GM12878 (cell line): Measurements from ENCODE around the gene MAX. TPM values are rescaled to one million over a fixed set of nuclear protein-coding genes. Genes with fewer than 3 reads are reported as not detected.

Experiments used
- ATAC-seq: fragments of 200-7000 bp; cut with Tn5 transposase; 3 replicates; pipeline ENCODE4 v1.9.1; 2020; ENCODE audit warnings: mild to moderate bottlenecking, moderate library complexity
- BruUV-seq: library from RNA; stranded (reverse); fragments of 400-500 nt; replicated peaks from 2 replicates; lab custom pipeline; 2021; lab: Mats Ljungman, UMichigan
- CTCF ChIA-PET: fragments of 300-600 bp; sonication (Branson Sonifier 250); formaldehyde crosslinking; extraction: SDS; loops from one replicate; lab custom pipeline; 2021; ENCODE audit warnings: inconsistent platforms; lab: Yijun Ruan, JAX
- POLR2A ChIA-PET: fragments of 350-600 bp; formaldehyde crosslinking; extraction: SDS; loops from one replicate; lab custom pipeline; 2021; ENCODE audit warnings: inconsistent platforms; lab: Charles Lee
- RAD21 ChIA-PET: fragments of 300-600 bp; sonication (Branson Sonifier 250); formaldehyde crosslinking; loops from one replicate; lab custom pipeline; 2023; ENCODE audit warnings: antibody characterized with exemption; ENCODE audit not compliant: unreplicated experiment; lab: Charles Lee
- SMC1A ChIA-PET: fragments of 300-600 bp; sonication (Branson Sonifier 250); formaldehyde crosslinking; loops from one replicate; lab custom pipeline; 2023; ENCODE audit not compliant: unreplicated experiment, uncharacterized antibody; lab: Charles Lee
- DNase-seq: peaks from one replicate; pipeline ENCODE4 v3.0.0-alpha.2; 2011; ENCODE audit warnings: low read depth, low spot score
- FAIRE-seq: peaks from 3 replicates; lab custom pipeline; 2011; peaks lifted over from hg19 to GRCh38; lab: Jason Lieb, UNC
- H2AFZ ChIP-seq: 2 replicates; pipeline ENCODE4 v1.6.0; 2011; ENCODE audit warnings: low read depth, low read length, control low read depth; ENCODE audit not compliant: control insufficient read depth
- H3K27ac ChIP-seq: 2 replicates; pipeline ENCODE4 v1.5.1; 2011; ENCODE audit warnings: control low read depth; ENCODE audit not compliant: control insufficient read depth, insufficient read depth
- H3K27me3 ChIP-seq, 2 experiments: replicated peaks in 1 of 2; 2 replicates each; pipeline versions ENCODE4 v1.6.0 to v1.6.1; 2011; ENCODE audit warnings: low read length in 1 of 2; ENCODE audit not compliant: control insufficient read depth in 2 of 2, insufficient read depth in 2 of 2
- H3K36me3 ChIP-seq, 2 experiments: 2 replicates each; pipeline ENCODE4 v1.5.1; 2011; ENCODE audit warnings: low read length in 1 of 2; ENCODE audit not compliant: control insufficient read depth in 2 of 2, insufficient read depth in 2 of 2
- H3K4me1 ChIP-seq: 2 replicates; pipeline ENCODE4 v1.6.1; 2011; ENCODE audit warnings: mild to moderate bottlenecking, low read length, moderate library complexity, mixed read lengths; ENCODE audit not compliant: control insufficient read depth, insufficient read depth
- H3K4me2 ChIP-seq: 2 replicates; pipeline ENCODE4 v1.6.0; 2011; ENCODE audit warnings: control low read depth; ENCODE audit not compliant: control insufficient read depth, insufficient read depth
- H3K4me3 ChIP-seq: fragments of 200-600 bp; sonication (generic); 2 replicates; pipeline ENCODE4 v1.5.1; 2016
- H3K79me2 ChIP-seq: 2 replicates; pipeline ENCODE4 v1.6.0; 2011; ENCODE audit warnings: low read length; ENCODE audit not compliant: control insufficient read depth, insufficient read depth
- H3K9ac ChIP-seq: 2 replicates; pipeline ENCODE4 v1.8.0; 2011; ENCODE audit warnings: low read length, control low read depth, mixed read lengths; ENCODE audit not compliant: control insufficient read depth, insufficient read depth
- H3K9me3 ChIP-seq: replicated peaks from 3 replicates; pipeline ENCODE4 v1.5.1; 2011; ENCODE audit warnings: mild to moderate bottlenecking, low read length; ENCODE audit not compliant: control insufficient read depth, insufficient read depth
- H4K20me1 ChIP-seq: 2 replicates; pipeline ENCODE4 v1.6.0; 2011; ENCODE audit not compliant: control insufficient read depth, insufficient read depth
- CREB1 ChIP-seq: IDR thresholded peaks from 2 replicates; pipeline ENCODE4 v1.6.1; 2012; ENCODE audit warnings: low read depth, mild to moderate bottlenecking, inconsistent platforms
- HDAC6 ChIP-seq: fragments of 200-600 bp; sonication (generic); IDR thresholded peaks from one replicate; pipeline ENCODE4 v1.8.0; 2017; ENCODE audit warnings: antibody characterized with exemption; ENCODE audit not compliant: unreplicated experiment
- JUND ChIP-seq: IDR thresholded peaks from 2 replicates; pipeline ENCODE4 v1.6.1; 2012; ENCODE audit warnings: low read depth, mild to moderate bottlenecking, low read length, improper control_type of control experiment, moderate library complexity
- KAT2A ChIP-seq: conservative IDR thresholded peaks from 2 replicates; pipeline ENCODE4 v1.6.1; 2011; ENCODE audit warnings: low read depth, low read length; ENCODE audit not compliant: control insufficient read depth
- MEF2B ChIP-seq: fragments of 450-650 bp; IDR thresholded peaks from 2 replicates; pipeline ENCODE4 v1.6.1; 2018; ENCODE audit warnings: mild to moderate bottlenecking, moderate library complexity; ENCODE audit not compliant: partially characterized antibody, poor library complexity, severe bottlenecking
- NR2C1 ChIP-seq: fragments of 450-650 bp; IDR thresholded peaks from 2 replicates; pipeline ENCODE4 v1.6.1; 2017; ENCODE audit warnings: antibody characterized with exemption, mild to moderate bottlenecking, moderate library complexity
- NR2C2 ChIP-seq: IDR thresholded peaks from 2 replicates; pipeline ENCODE4 v1.6.1; 2011; ENCODE audit warnings: borderline replicate concordance, low read depth; ENCODE audit not compliant: control insufficient read depth, insufficient read length
- RFX5 ChIP-seq: IDR thresholded peaks from 2 replicates; pipeline ENCODE4 v1.6.1; 2011; ENCODE audit warnings: low read depth, low read length, improper control_type of control experiment
- SPI1 ChIP-seq: IDR thresholded peaks from 2 replicates; pipeline ENCODE4 v1.6.1; 2011; ENCODE audit warnings: low read depth, mild to moderate bottlenecking, low read length, moderate library complexity, borderline replicate concordance; ENCODE audit not compliant: insufficient read depth
- TCF7 ChIP-seq: IDR thresholded peaks from 2 replicates; pipeline ENCODE4 v1.6.1; 2014; ENCODE audit warnings: antibody characterized with exemption, borderline replicate concordance
- YBX1 ChIP-seq: fragments of 450-650 bp; IDR thresholded peaks from 2 replicates; pipeline ENCODE4 v1.6.1; 2016; ENCODE audit warnings: antibody characterized with exemption
- ZBED1 ChIP-seq: IDR thresholded peaks from 2 replicates; pipeline ENCODE4 v1.6.1; 2016; ENCODE audit warnings: borderline replicate concordance
- ZNF274 ChIP-seq: IDR thresholded peaks from one replicate; pipeline ENCODE4 v1.8.0; 2011; ENCODE audit not compliant: insufficient read length, insufficient read depth
- WGBS: methylation state at CpG from one replicate; pipeline ENCODE4 v1.1.6; 2016; ENCODE audit warnings: low lambda C conversion rate; ENCODE audit not compliant: insufficient replicate concordance, insufficient coverage; ENCODE audit errors: missing lambda C conversion rate; 5-methylcytosine and 5-hydroxymethylcytosine counted together
- in situ Hi-C: fragments of 300-500 bp; cut with MboI; formaldehyde crosslinking; loops from 9 replicates; pipeline ENCODE4 v1.14.3; 2018; ENCODE audit warnings: mixed read lengths
- intact Hi-C: fragments of 100-400 bp; cut with micrococcal nuclease; formaldehyde crosslinking; loops from one replicate; pipeline ENCODE4 v1.14.2; 2022; ENCODE audit not compliant: unreplicated experiment
- polyA plus RNA-seq, 11 experiments: library from polyadenylated mRNA; depleted of rRNA in 4 of 11; unstranded in 6 of 11; stranded (reverse) in 5 of 11; fragments of >200 nt; fragmentation: Nextera tagmentation in 4 of 11; fragmentation: Illumina TruSeq in 1 of 11; extraction: Ambion mirVana in 4 of 11; extraction: Trizol in 1 of 11; gene quantifications; 1 replicate in 1 of 11; 2 replicates in 10 of 11; pipeline versions ENCODE4 v1.2.1 to v1.2.3, GENCODE V29; 2011 to 2016; ENCODE audit warnings: inconsistent platforms in 2 of 11, missing spikeins in 2 of 11, low read depth in 1 of 11
- total RNA-seq, 4 experiments: library from RNA; depleted of rRNA in 3 of 4; stranded (reverse); fragments of >200 nt in 3 of 4; fragmentation: Illumina TruSeq in 1 of 4; extraction: Trizol in 1 of 4; gene quantifications; 2 replicates each; pipeline versions ENCODE4 v1.2.1 to v1.2.3, GENCODE V29; 2013 to 2021
- TF ChIP-seq, protein P1 (sequence below): IDR thresholded peaks from 2 replicates; pipeline ENCODE4 v1.6.1; 2012; ENCODE audit warnings: low read depth, low read length, improper control_type of control experiment
- TF ChIP-seq, protein P2 (sequence below): IDR thresholded peaks from 2 replicates; pipeline ENCODE4 v1.6.1; 2012; ENCODE audit warnings: low read depth, low read length, improper control_type of control experiment
- TF ChIP-seq, protein P3 (sequence below): fragments of 150-350 bp; IDR thresholded peaks from 2 replicates; pipeline ENCODE4 v1.6.1; 2016; ENCODE audit warnings: low read depth, low read length
- TF ChIP-seq, protein P4 (sequence below): fragments of 450-650 bp; IDR thresholded peaks from 2 replicates; pipeline ENCODE4 v1.6.1; 2016; ENCODE audit warnings: mild to moderate bottlenecking

The MAX gene
- total and polyA plus RNA-seq, 10 of the 15 experiments (the other 5 are each of a cell fraction or from before 2014, with no cell fraction given): 21.5 to 122 (median 67.5) TPM

DNA sequence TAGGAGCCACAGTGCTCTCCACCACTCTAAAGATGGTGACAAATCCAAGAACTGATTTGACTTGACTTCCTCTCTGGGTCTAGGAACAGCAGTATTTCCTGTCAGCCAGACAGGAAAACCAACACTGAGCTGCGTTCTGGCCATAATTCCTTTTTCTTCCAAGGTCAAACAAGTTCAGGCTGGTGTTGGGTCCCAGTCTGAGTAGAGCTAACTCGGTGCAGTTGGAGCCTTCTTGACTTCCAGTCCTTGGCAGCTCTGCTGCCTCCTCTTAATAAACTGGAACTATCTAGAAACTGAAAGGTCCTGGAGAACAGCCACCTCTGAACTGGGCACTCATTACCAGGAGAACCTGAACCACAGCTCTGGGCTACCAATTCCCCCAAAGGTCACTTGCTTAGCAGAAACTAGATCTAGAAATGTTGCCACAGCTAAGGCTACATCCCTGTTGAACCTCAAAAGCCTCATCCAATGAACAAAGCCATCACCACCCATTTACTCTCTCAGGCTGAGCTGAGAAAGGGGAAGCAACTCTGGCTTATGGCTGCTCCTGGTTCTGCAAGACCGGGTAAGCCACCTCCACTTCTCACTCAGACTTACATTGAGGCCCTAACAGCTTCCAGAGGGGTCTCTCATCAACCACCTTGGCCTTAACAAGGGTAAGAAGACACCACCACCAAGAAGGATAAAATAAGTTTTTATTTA lies 27.7 kb downstream of the MAX start:
- H4K20me1 ChIP-seq: no peaks in the 10 kb centered on the region
- WGBS: 1% methylated on average over 3 of the region's 3 CpGs
- BruUV-seq: no TSS peak
- no peak for TF ChIP-seq JUND
- TF ChIP-seq RFX5: no peak
- TF ChIP-seq HDAC6: no peak
- TF ChIP-seq, protein P1, sequence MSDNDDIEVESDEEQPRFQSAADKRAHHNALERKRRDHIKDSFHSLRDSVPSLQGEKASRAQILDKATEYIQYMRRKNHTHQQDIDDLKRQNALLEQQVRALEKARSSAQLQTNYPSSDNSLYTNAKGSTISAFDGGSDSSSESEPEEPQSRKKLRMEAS: no peak
- TF ChIP-seq, protein P2, sequence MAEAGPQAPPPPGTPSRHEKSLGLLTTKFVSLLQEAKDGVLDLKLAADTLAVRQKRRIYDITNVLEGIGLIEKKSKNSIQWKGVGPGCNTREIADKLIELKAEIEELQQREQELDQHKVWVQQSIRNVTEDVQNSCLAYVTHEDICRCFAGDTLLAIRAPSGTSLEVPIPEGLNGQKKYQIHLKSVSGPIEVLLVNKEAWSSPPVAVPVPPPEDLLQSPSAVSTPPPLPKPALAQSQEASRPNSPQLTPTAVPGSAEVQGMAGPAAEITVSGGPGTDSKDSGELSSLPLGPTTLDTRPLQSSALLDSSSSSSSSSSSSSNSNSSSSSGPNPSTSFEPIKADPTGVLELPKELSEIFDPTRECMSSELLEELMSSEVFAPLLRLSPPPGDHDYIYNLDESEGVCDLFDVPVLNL: no peak
- no peak for TF ChIP-seq ZBED1
- no peak for TF ChIP-seq MEF2B
- TF ChIP-seq, protein P3, sequence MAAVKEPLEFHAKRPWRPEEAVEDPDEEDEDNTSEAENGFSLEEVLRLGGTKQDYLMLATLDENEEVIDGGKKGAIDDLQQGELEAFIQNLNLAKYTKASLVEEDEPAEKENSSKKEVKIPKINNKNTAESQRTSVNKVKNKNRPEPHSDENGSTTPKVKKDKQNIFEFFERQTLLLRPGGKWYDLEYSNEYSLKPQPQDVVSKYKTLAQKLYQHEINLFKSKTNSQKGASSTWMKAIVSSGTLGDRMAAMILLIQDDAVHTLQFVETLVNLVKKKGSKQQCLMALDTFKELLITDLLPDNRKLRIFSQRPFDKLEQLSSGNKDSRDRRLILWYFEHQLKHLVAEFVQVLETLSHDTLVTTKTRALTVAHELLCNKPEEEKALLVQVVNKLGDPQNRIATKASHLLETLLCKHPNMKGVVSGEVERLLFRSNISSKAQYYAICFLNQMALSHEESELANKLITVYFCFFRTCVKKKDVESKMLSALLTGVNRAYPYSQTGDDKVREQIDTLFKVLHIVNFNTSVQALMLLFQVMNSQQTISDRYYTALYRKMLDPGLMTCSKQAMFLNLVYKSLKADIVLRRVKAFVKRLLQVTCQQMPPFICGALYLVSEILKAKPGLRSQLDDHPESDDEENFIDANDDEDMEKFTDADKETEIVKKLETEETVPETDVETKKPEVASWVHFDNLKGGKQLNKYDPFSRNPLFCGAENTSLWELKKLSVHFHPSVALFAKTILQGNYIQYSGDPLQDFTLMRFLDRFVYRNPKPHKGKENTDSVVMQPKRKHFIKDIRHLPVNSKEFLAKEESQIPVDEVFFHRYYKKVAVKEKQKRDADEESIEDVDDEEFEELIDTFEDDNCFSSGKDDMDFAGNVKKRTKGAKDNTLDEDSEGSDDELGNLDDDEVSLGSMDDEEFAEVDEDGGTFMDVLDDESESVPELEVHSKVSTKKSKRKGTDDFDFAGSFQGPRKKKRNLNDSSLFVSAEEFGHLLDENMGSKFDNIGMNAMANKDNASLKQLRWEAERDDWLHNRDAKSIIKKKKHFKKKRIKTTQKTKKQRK: no peak
- TF ChIP-seq NR2C2: no peak
- TF ChIP-seq YBX1: no peak
- TF ChIP-seq NR2C1: no peak
- TF ChIP-seq TCF7: no peak
- TF ChIP-seq KAT2A: no peak
- no peak for TF ChIP-seq ZNF274
- no peak for TF ChIP-seq CREB1
- TF ChIP-seq SPI1: no peak
- TF ChIP-seq, protein P4, sequence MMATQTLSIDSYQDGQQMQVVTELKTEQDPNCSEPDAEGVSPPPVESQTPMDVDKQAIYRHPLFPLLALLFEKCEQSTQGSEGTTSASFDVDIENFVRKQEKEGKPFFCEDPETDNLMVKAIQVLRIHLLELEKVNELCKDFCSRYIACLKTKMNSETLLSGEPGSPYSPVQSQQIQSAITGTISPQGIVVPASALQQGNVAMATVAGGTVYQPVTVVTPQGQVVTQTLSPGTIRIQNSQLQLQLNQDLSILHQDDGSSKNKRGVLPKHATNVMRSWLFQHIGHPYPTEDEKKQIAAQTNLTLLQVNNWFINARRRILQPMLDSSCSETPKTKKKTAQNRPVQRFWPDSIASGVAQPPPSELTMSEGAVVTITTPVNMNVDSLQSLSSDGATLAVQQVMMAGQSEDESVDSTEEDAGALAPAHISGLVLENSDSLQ: no peak

More for the DNA sequence above, 27.7 kb downstream of the MAX start:
- Histone ChIP-seq H3K9ac (no peak overlapping the region), H3K4me3 (no peak overlapping the region), H3K27ac (0 out of 2 replicates have a peak overlapping the region, but pooled peaks have one; percentile 6), H3K4me2 (no peak overlapping the region), H3K79me2 (no peaks in the 10 kb centered on the region), H3K4me1 (no peaks in the 10 kb centered on the region), H3K36me3 (peaks cover 19 to 21% of the 10 kb centered on the region in 2 experiments), H2AFZ (no peak overlapping the region), H3K27me3 (no peaks in the 10 kb centered on the region), H3K9me3 (no peaks in the 10 kb centered on the region)
- in situ Hi-C loops: no loop called here
- ATAC-seq (peak; percentile 51), DNase-seq (no peak), FAIRE-seq (no peak)
- CTCF ChIA-PET: interaction anchor here (0.8 kb wide), 1 partner anchor 92 kb away, joined by 3 read pairs; no protein-coding TSS in a partner anchor
- SMC1A ChIA-PET: interaction anchor here (1.3 to 1.6 kb wide), 2 partner anchors 24 kb away, joined by 3 to 6 read pairs; no protein-coding TSS in a partner anchor
- RAD21 ChIA-PET: no interaction called here
- intact Hi-C loops: no loop called here
- POLR2A ChIA-PET: no interaction called here
